ENCODE measurements around the gene SKA3.
"Not testable (repeated sequence)": the region's sequence is repeated elsewhere in the genome, so short reads cannot be mapped to it uniquely, and the experiment has no call there.

Gene SKA3

GRCh38 chr13:21216332-21216731, 40.0 kb upstream of the SKA3 start:
- H3K27ac Mint-ChIP-seq = no peak overlapping the region
- peaks cover 17% of the 10 kb centered on the region for H3K9me3 Mint-ChIP-seq
- no peak for TF ChIP-seq CTCF (IDR thresholded peaks at IDR 0.05; ENCODE audit: unreplicated experiment in 3 of 3)
- no peaks in the 10 kb centered on the region for H3K36me3 Mint-ChIP-seq (ENCODE audit: low read depth)
- H3K4me1 Mint-ChIP-seq = no peaks in the 10 kb centered on the region
- no peak overlapping the region for H3K4me3 Mint-ChIP-seq
- H3K27me3 Mint-ChIP-seq (ENCODE audit: low read depth) = no peaks in the 10 kb centered on the region

- H3K4me1 Mint-ChIP-seq; H3K4me3 Mint-ChIP-seq; H3K36me3 Mint-ChIP-seq (ENCODE audit: low read depth); H3K27ac Mint-ChIP-seq; H3K27me3 Mint-ChIP-seq (ENCODE audit: low read depth): not testable (repeated sequence)
- H3K9me3 Mint-ChIP-seq = peaks cover 12% of the 10 kb centered on the region
Observed at GRCh38 chr13:21215419-21215818, 39.1 kb upstream of the SKA3 start.

GRCh38 chr13:21212138-21212775, 35.9 kb upstream of the SKA3 start:
- Mint-ChIP-seq H3K27ac (no peak overlapping the region), H3K4me1 (no peaks in the 10 kb centered on the region), H3K36me3 (ENCODE audit: low read depth) (no peaks in the 10 kb centered on the region), H3K9me3 (peaks cover 12% of the 10 kb centered on the region), H3K27me3 (ENCODE audit: low read depth) (no peaks in the 10 kb centered on the region), H3K4me3 (no peak overlapping the region)
- TF ChIP-seq CTCF (IDR thresholded peaks at IDR 0.05; ENCODE audit: unreplicated experiment in 3 of 3) = no peak

- H3K27me3 Mint-ChIP-seq (ENCODE audit: low read depth) = no peaks in the 10 kb centered on the region
- no peak overlapping the region for H3K4me3 Mint-ChIP-seq
- H3K4me1 Mint-ChIP-seq = no peaks in the 10 kb centered on the region
- peaks cover 12% of the 10 kb centered on the region for H3K9me3 Mint-ChIP-seq
- H3K36me3 Mint-ChIP-seq (ENCODE audit: low read depth) = no peaks in the 10 kb centered on the region
- no peak overlapping the region for H3K27ac Mint-ChIP-seq
- TF ChIP-seq CTCF (IDR thresholded peaks at IDR 0.05; ENCODE audit: unreplicated experiment in 3 of 3) = no peak
Observed at GRCh38 chr13:21208652-21209154, 32.4 kb upstream of the SKA3 start.

GRCh38 chr13:21202767-21203531, 26.6 kb upstream of the SKA3 start:
- H3K27me3 Mint-ChIP-seq (ENCODE audit: low read depth) = no peaks in the 10 kb centered on the region
- no peak overlapping the region for H3K27ac Mint-ChIP-seq
- H3K36me3 Mint-ChIP-seq (ENCODE audit: low read depth) = no peaks in the 10 kb centered on the region
- no peak for TF ChIP-seq CTCF (IDR thresholded peaks at IDR 0.05; ENCODE audit: unreplicated experiment in 3 of 3)
- H3K9me3 Mint-ChIP-seq = peaks cover 20% of the 10 kb centered on the region
- H3K4me3 Mint-ChIP-seq = no peak overlapping the region
- H3K4me1 Mint-ChIP-seq = no peaks in the 10 kb centered on the region

GRCh38 chr13:21201456-21202190, 25.3 kb upstream of the SKA3 start:
- not testable (repeated sequence) for H3K4me3 Mint-ChIP-seq; H3K27me3 Mint-ChIP-seq (ENCODE audit: low read depth); H3K36me3 Mint-ChIP-seq (ENCODE audit: low read depth); H3K4me1 Mint-ChIP-seq; H3K27ac Mint-ChIP-seq
- peaks cover 21% of the 10 kb centered on the region for H3K9me3 Mint-ChIP-seq

- not testable (repeated sequence) for H3K4me1 Mint-ChIP-seq
- peaks cover 21% of the 10 kb centered on the region for H3K9me3 Mint-ChIP-seq
Observed at GRCh38 chr13:21198391-21198790, 22.0 kb upstream of the SKA3 start.

GRCh38 chr13:21197606-21198225, 21.4 kb upstream of the SKA3 start:
- not testable (repeated sequence) for H3K27ac Mint-ChIP-seq; H3K4me3 Mint-ChIP-seq; H3K27me3 Mint-ChIP-seq (ENCODE audit: low read depth); H3K36me3 Mint-ChIP-seq (ENCODE audit: low read depth); H3K4me1 Mint-ChIP-seq
- peaks cover 24% of the 10 kb centered on the region for H3K9me3 Mint-ChIP-seq

More at GRCh38 chr13:21198391-21198790, 22.0 kb upstream of the SKA3 start:
- H3K36me3 Mint-ChIP-seq (ENCODE audit: low read depth); H3K27me3 Mint-ChIP-seq (ENCODE audit: low read depth); H3K27ac Mint-ChIP-seq; H3K4me3 Mint-ChIP-seq: not testable (repeated sequence)

GRCh38 chr13:21194756-21195155, 18.4 kb upstream of the SKA3 start:
- not testable (repeated sequence) for H3K4me1 Mint-ChIP-seq; H3K27ac Mint-ChIP-seq; H3K4me3 Mint-ChIP-seq; H3K27me3 Mint-ChIP-seq (ENCODE audit: low read depth); H3K36me3 Mint-ChIP-seq (ENCODE audit: low read depth)
- H3K9me3 Mint-ChIP-seq = peaks cover 11% of the 10 kb centered on the region

- peaks cover 16% of the 10 kb centered on the region for H3K36me3 Mint-ChIP-seq (ENCODE audit: low read depth)
- not testable (repeated sequence) for H3K27ac Mint-ChIP-seq; H3K4me3 Mint-ChIP-seq; H3K4me1 Mint-ChIP-seq; H3K27me3 Mint-ChIP-seq (ENCODE audit: low read depth)
- H3K9me3 Mint-ChIP-seq = peaks cover 24% of the 10 kb centered on the region
Observed at GRCh38 chr13:21186410-21186809, 10.1 kb upstream of the SKA3 start.

Measured in nephron (organoid).